ENCODE results near the gene COL6A3.

COL6A3 gene

GRCh38 chr2:237343993-237344392, 70.0 kb downstream of the COL6A3 start:
- DNase-seq = no peak

GRCh38 chr2:237341872-237342271, 72.1 kb downstream of the COL6A3 start:
- DNase-seq = no peak

GRCh38 chr2:237337586-237337985, 76.4 kb downstream of the COL6A3 start:
- DNase-seq = no peak

- no peak for DNase-seq
Measured at GRCh38 chr2:237336131-237336530, 77.8 kb downstream of the COL6A3 start.

- no peak for DNase-seq
Measured at GRCh38 chr2:237333748-237334147, 80.2 kb downstream of the COL6A3 start.

- no peak for DNase-seq
Measured at GRCh38 chr2:237330541-237330940, 83.4 kb downstream of the COL6A3 start.

GRCh38 chr2:237327175-237327950, 86.6 kb downstream of the COL6A3 start:
- DNase-seq = no peak

- no peak for DNase-seq
Measured at GRCh38 chr2:237326266-237327171, 87.4 kb downstream of the COL6A3 start.

- no peak for DNase-seq
Measured at GRCh38 chr2:237324837-237325236, 89.1 kb downstream of the COL6A3 start.

GRCh38 chr2:237324405-237324831, 89.5 kb downstream of the COL6A3 start:
- no peak for DNase-seq

GRCh38 chr2:237323656-237324055, 90.3 kb downstream of the COL6A3 start:
- no peak for DNase-seq

GRCh38 chr2:237322564-237322963, 91.4 kb downstream of the COL6A3 start:
- no peak for DNase-seq

- DNase-seq = no peak
Measured at GRCh38 chr2:237321746-237322145, 92.2 kb downstream of the COL6A3 start.

- DNase-seq = no peak
Measured at GRCh38 chr2:237320801-237321560, 93.0 kb downstream of the COL6A3 start.

GRCh38 chr2:237319887-237320286, 94.1 kb downstream of the COL6A3 start:
- DNase-seq = no peak

GRCh38 chr2:237319086-237319820, 94.7 kb downstream of the COL6A3 start:
- no peak for DNase-seq

GRCh38 chr2:237316339-237316738, 97.6 kb downstream of the COL6A3 start:
- DNase-seq = no peak

- no peak for DNase-seq
Measured at GRCh38 chr2:237315829-237316225, 98.1 kb downstream of the COL6A3 start.

- DNase-seq = no peak
Measured at GRCh38 chr2:237315170-237315828, 98.7 kb downstream of the COL6A3 start.

GRCh38 chr2:237314681-237315080, 99.3 kb downstream of the COL6A3 start:
- DNase-seq = no peak

- DNase-seq = no peak
Measured at GRCh38 chr2:237314198-237314597, 99.8 kb downstream of the COL6A3 start.

All from NCI-H774 (cell line).